ENCODE results near the gene RXRB.

- TF ChIP-seq CTCF (IDR thresholded peaks at IDR 0.05; ENCODE audit: insufficient read depth, low read length) (no peak), POLR2AphosphoS5 (IDR thresholded peaks at IDR 0.05; ENCODE audit: low read depth) (no peak)
Observed at GRCh38 chr6:33202799-33203198, 2.3 kb upstream of the RXRB start.

Measured in HL-60 (cell line).